Esophagus squamous epithelium (tissue), 5 donors: ENCODE results near the gene LCE6A. TPM values are rescaled to one million over a fixed set of nuclear protein-coding genes. Genes with fewer than 3 reads are reported as not detected.

Experiments
- DNase-seq: peaks from one replicate; lab custom pipeline; 2025; lab: John Stamatoyannopoulos, UW
- H3K27ac ChIP-seq, 4 donors: fragments of 200-600 bp; sonication (generic); one replicate each; pipeline ENCODE4 v1.5.1; 2016 to 2019; ENCODE audit warnings: mild to moderate bottlenecking in 1 of 4
- H3K27me3 ChIP-seq, 4 donors: fragments of 200-600 bp; sonication (generic); 1 replicate in 3 of 4; 2 replicates in 1 of 4; pipeline versions ENCODE4 v1.5.1 to v1.6.0; 2017 to 2021; ENCODE audit warnings: antibody characterized with exemption in 1 of 4
- H3K36me3 ChIP-seq, 3 donors: fragments of 200-600 bp; sonication (generic); one replicate each; pipeline ENCODE4 v1.5.1; 2016 to 2019
- H3K4me1 ChIP-seq, 3 donors: fragments of 200-600 bp; sonication (generic); one replicate each; pipeline ENCODE4 v1.5.1; 2017 to 2019
- H3K4me3 ChIP-seq, 4 donors: fragments of 200-600 bp; sonication (generic); 1 replicate in 3 of 4; 2 replicates in 1 of 4; pipeline ENCODE4 v1.5.1; 2016 to 2019; ENCODE audit warnings: mild to moderate bottlenecking in 2 of 4, moderate library complexity in 1 of 4
- H3K9me3 ChIP-seq, 3 donors: fragments of 200-600 bp; sonication (generic); one replicate each; pipeline ENCODE4 v1.5.1; 2016 to 2019
- CTCF ChIP-seq, 6 experiments: fragments of 450-650 bp in 4 of 6; fragments of 200-600 bp in 2 of 6; sonication (generic) in 2 of 6; IDR thresholded peaks; one replicate each; pipeline ENCODE4 v1.5.1; 2016 to 2019; ENCODE audit warnings: antibody characterized with exemption in 6 of 6, mild to moderate bottlenecking in 4 of 6, moderate library complexity in 4 of 6
- POLR2A ChIP-seq, 4 donors: fragments of 450-650 bp; IDR thresholded peaks; one replicate each; pipeline ENCODE4 v1.6.1; 2017; ENCODE audit warnings: antibody characterized with exemption in 4 of 4, mild to moderate bottlenecking in 4 of 4, moderate library complexity in 3 of 4
- WGBS, 2 donors: methylation state at CpG; one replicate each; pipeline ENCODE4 v1.1.5; 2018; 5-methylcytosine and 5-hydroxymethylcytosine counted together
- intact Hi-C: fragments of 100-400 bp; cut with DNase I; formaldehyde crosslinking; loops from one replicate; pipeline ENCODE4 v1.15.0; 2022
- total RNA-seq, 4 donors: library from RNA; depleted of rRNA; stranded (reverse); fragments of >200 nt; gene quantifications; one replicate each; pipeline ENCODE4 v1.1.0, GENCODE V29; 2016
- donor health status: DM: yes; HTN: yes; CAD: no.

LCE6A gene
- total RNA-seq, result not detected

GRCh38 chr1:152842556-152842955, at the start of gene LCE6A:
LCE6A (plus strand) TSS chr1:152842856; CDS start chr1:152843521, 665 bp downstream.
- TF ChIP-seq POLR2A (IDR thresholded peaks at IDR 0.05), result no peak
- H3K4me3 ChIP-seq, result no peak within 1 kb of the TSS
- H3K27me3 ChIP-seq, result no peaks in the 10 kb centered on the region
- intact Hi-C loops, result no loop called here
- WGBS, 2 donors, result 47% methylated on average over 2 of the region's 3 CpGs; no CpG with 5 or more reads in 1 of the 2 donors
- no peaks in the 10 kb centered on the region for H3K4me1 ChIP-seq
- no peak for DNase-seq
- no peaks in the 10 kb centered on the region for H3K9me3 ChIP-seq
- H3K27ac ChIP-seq, result no peak within 1 kb of the TSS
- H3K36me3 ChIP-seq, result no peaks in the 10 kb centered on the region

GRCh38 chr1:152795686-152796085, 47.0 kb upstream of the LCE6A start:
- intact Hi-C loops, result no loop called here
- Histone ChIP-seq H3K4me1 (no peaks in the 10 kb centered on the region), H3K9me3 (no peaks in the 10 kb centered on the region), H3K36me3 (no peaks in the 10 kb centered on the region), H3K27ac (no peak overlapping the region), H3K27me3 (no peaks in the 10 kb centered on the region), H3K4me3 (no peak overlapping the region)
- TF ChIP-seq POLR2A (IDR thresholded peaks at IDR 0.05), result no peak
- TF ChIP-seq CTCF (IDR thresholded peaks at IDR 0.05), result no peak
- 58 to 62% methylated on average over 4 of the region's 4 CpGs for WGBS, 2 donors
- DNase-seq, result no peak

GRCh38 chr1:152796421-152796820, 46.2 kb upstream of the LCE6A start, which contains the start of gene LCE1D:
LCE1D (plus strand) TSS chr1:152796721; CDS start chr1:152797795, 1,074 bp downstream.
- TF ChIP-seq POLR2A (IDR thresholded peaks at IDR 0.05) (no peak), CTCF (IDR thresholded peaks at IDR 0.05) (no peak)
- intact Hi-C loops, result no loop called here
- 54 to 58% methylated on average over 2 of the region's 3 CpGs for WGBS, 2 donors

GRCh38 chr1:152801333-152801732, 41.3 kb upstream of the LCE6A start:
- H3K4me1 ChIP-seq, result peaks cover 0 to 6% (median 4%) of the 10 kb centered on the region in 3 donors
- no peak overlapping the region for H3K4me3 ChIP-seq
- H3K27ac ChIP-seq, result no peak overlapping the region
- no peaks in the 10 kb centered on the region for H3K27me3 ChIP-seq
- DNase-seq, result no peak
- no peaks in the 10 kb centered on the region for H3K9me3 ChIP-seq
- no peak for TF ChIP-seq POLR2A (IDR thresholded peaks at IDR 0.05)
- no peak for TF ChIP-seq CTCF (IDR thresholded peaks at IDR 0.05)
- intact Hi-C loops, result no loop called here
- H3K36me3 ChIP-seq, result no peaks in the 10 kb centered on the region
- WGBS, 2 donors, result 38 to 44% methylated on average over 1 of the region's 1 CpG

More at GRCh38 chr1:152796421-152796820, 46.2 kb upstream of the LCE6A start, which contains the start of gene LCE1D:
- Histone ChIP-seq H3K4me3 (no peak within 1 kb of the TSS), H3K27me3 (no peaks in the 10 kb centered on the region), H3K36me3 (no peaks in the 10 kb centered on the region), H3K4me1 (no peaks in the 10 kb centered on the region), H3K27ac (no peak within 1 kb of the TSS), H3K9me3 (no peaks in the 10 kb centered on the region)
- no peak for DNase-seq

- no peak within 1 kb of the TSS for H3K4me3 ChIP-seq
- H3K36me3 ChIP-seq, result no peaks in the 10 kb centered on the region
- 8 to 18% methylated on average over 1 to 3 of the region's 3 CpGs for WGBS, 2 donors
- H3K4me1 ChIP-seq, result peaks cover 0 to 21% (median 6%) of the 10 kb centered on the region in 3 donors
- no peak for DNase-seq
- TF ChIP-seq CTCF (IDR thresholded peaks at IDR 0.05) (no peak), POLR2A (IDR thresholded peaks at IDR 0.05) (no peak)
- no peaks in the 10 kb centered on the region for H3K27me3 ChIP-seq
- H3K9me3 ChIP-seq, result no peaks in the 10 kb centered on the region
- intact Hi-C loops, result no loop called here
- H3K27ac ChIP-seq, result no peak within 1 kb of the TSS
These were observed 36.1 kb upstream of the LCE6A start, which contains the start of gene LCE1C for GRCh38 chr1:152806576-152806975. LCE1C (minus strand) TSS chr1:152806651; CDS start chr1:152805478, 1,173 bp downstream.
